Hematopoietic multipotent progenitor cell treated with erythropoietin and hydrocortisone succinate and interleukin-3 and kit ligand, for 4 days (in vitro differentiated cells): ENCODE results near the gene PRICKLE3.
"Not testable (repeated sequence)": the region's sequence is repeated elsewhere in the genome, so short reads cannot be mapped to it uniquely, and the experiment has no call there.

Source experiments
- DNase-seq: peaks from one replicate; pipeline ENCODE4 v3.0.0-alpha.2; 2015

The PRICKLE3 gene

GRCh38 chrX:49178537-49178936, 7.6 kb downstream of the PRICKLE3 start:
- peak; percentile 68 for DNase-seq

- no peak for DNase-seq
Measured at GRCh38 chrX:49177873-49178480, 8.2 kb downstream of the PRICKLE3 start.

- DNase-seq, result peak; percentile 91
Measured at GRCh38 chrX:49177338-49177833, 8.8 kb downstream of the PRICKLE3 start.

- DNase-seq, result peak; percentile 80
Measured at GRCh38 chrX:49176421-49177326, 9.5 kb downstream of the PRICKLE3 start.

GRCh38 chrX:49175435-49176274, 10.5 kb downstream of the PRICKLE3 start:
- peak; percentile 54 for DNase-seq

- peak; percentile 37 for DNase-seq
Measured at GRCh38 chrX:49174723-49175122, 11.4 kb downstream of the PRICKLE3 start.

- DNase-seq, result not testable (repeated sequence)
Measured at GRCh38 chrX:49173544-49173943, 12.6 kb downstream of the PRICKLE3 start.

- peak; percentile 96 for DNase-seq
Measured at GRCh38 chrX:49172280-49172780, 13.8 kb downstream of the PRICKLE3 start.

- DNase-seq, result peak; percentile 76
Measured at GRCh38 chrX:49171752-49172279, 14.4 kb downstream of the PRICKLE3 start, which contains the start of gene PLP2. TSS of gene PLP2 (plus strand) at chrX:49171898. CDS start at chrX:49172001, 103 bp downstream.

- DNase-seq, result no peak
Measured at GRCh38 chrX:49167740-49168108, 18.4 kb downstream of the PRICKLE3 start.

- peak; percentile 96 for DNase-seq
Measured at GRCh38 chrX:49166914-49167739, 19.0 kb downstream of the PRICKLE3 start.

GRCh38 chrX:49165901-49166881, 20.0 kb downstream of the PRICKLE3 start:
- DNase-seq, result peak; percentile 96

- DNase-seq, result no peak
Measured at GRCh38 chrX:49164589-49165360, 21.4 kb downstream of the PRICKLE3 start.

- peak; percentile 96 for DNase-seq
Measured at GRCh38 chrX:49163555-49164419, 22.4 kb downstream of the PRICKLE3 start.

GRCh38 chrX:49162620-49163019, 23.6 kb downstream of the PRICKLE3 start, which contains the start of gene MAGIX:
TSS of gene MAGIX (plus strand) at chrX:49162758. CDS start at chrX:49162890, 132 bp downstream.
- no peak for DNase-seq

- DNase-seq, result no peak
Measured at GRCh38 chrX:49161632-49162031, 24.5 kb downstream of the PRICKLE3 start.

GRCh38 chrX:49160908-49161307, 25.3 kb downstream of the PRICKLE3 start:
- DNase-seq, result no peak

- DNase-seq, result no peak
Measured at GRCh38 chrX:49157194-49157593, 29.0 kb downstream of the PRICKLE3 start.
